ENCODE results near the gene EIF5A2. TPM values are rescaled to one million over a fixed set of nuclear protein-coding genes. Genes with fewer than 3 reads are reported as not detected.

EIF5A2 gene
- total and polyA plus RNA-seq, 4 donors: 6.3 to 18.3 (median 12.1) TPM

DNA sequence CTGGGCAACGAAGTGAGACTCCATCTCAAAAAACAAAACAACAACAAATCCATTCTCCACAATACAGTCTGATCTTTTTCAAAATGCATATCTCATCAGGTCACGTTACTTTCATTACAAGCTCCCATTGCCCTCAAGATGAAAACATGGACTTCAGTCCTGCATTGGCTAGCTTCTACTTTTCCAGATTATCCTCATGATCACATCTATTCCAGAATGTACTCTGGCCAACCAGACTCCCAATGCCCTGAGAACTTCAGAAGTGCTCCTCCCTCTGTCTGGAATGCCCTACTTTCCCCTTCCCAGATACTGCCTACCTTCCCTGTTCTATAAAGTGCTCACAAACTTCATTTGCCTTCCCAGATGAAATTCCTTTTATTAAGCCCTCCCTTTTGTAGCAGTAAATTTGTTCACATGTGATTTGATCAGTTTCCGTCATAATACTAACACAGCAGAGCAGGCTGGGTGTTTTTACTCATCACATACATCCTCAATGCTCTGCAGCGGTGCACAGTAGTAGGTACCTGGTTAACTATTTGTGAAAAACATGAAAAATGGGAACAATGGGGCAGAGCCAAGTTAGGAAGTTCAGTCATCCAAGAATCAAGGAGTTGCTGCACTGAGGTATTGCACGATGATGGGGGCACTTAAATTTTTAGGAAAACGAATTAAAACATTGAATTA lies 43.8 kb downstream of the EIF5A2 start:
- Histone ChIP-seq H3K27me3 (ENCODE audit: control insufficient read depth, insufficient read depth, low read length) (no peaks in the 10 kb centered on the region), H3K4me3 (ENCODE audit: low read depth, low read length) (no peak overlapping the region), H3K9me3 (ENCODE audit: control insufficient read depth, insufficient read depth, low read length) (no peaks in the 10 kb centered on the region), H3K4me1 (ENCODE audit: control insufficient read depth, insufficient read depth, low read length) (peaks cover 4% of the 10 kb centered on the region), H3K27ac (ENCODE audit: low read depth, low read length) (no peak overlapping the region), H3K36me3 (ENCODE audit: control insufficient read depth, insufficient read depth, low read length) (peaks cover 3% of the 10 kb centered on the region)
- 98% methylated on average over 2 of the region's 6 CpGs for WGBS (ENCODE audit: insufficient coverage)
- DNase-seq (ENCODE audit: low read depth in 4 of 6, low spot score in 6 of 6): no peak

DNA sequence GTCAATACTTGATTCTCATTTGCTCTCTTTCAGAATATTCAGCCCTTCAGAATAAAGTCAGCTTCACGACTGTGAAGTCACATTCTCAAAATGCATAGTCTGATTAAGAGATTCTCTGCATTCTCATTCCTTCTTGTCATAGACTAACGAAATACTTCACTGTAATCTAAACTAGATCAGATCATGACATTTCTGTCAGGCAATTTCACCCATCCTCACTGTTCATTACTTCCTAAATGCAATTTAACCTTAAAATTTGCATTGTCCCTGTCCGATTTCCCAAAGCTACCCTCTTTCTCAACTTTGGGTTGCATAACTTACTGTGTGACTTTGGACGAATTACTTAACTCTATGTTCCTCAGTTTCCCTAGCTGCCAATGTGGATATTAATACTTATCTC lies 44.6 kb downstream of the EIF5A2 start:
- H3K9me3 ChIP-seq (ENCODE audit: control insufficient read depth, insufficient read depth, low read length): no peaks in the 10 kb centered on the region
- no peak for DNase-seq (ENCODE audit: low read depth in 4 of 6, low spot score in 6 of 6)
- H3K4me3 ChIP-seq (ENCODE audit: low read depth, low read length): no peak overlapping the region

DNA sequence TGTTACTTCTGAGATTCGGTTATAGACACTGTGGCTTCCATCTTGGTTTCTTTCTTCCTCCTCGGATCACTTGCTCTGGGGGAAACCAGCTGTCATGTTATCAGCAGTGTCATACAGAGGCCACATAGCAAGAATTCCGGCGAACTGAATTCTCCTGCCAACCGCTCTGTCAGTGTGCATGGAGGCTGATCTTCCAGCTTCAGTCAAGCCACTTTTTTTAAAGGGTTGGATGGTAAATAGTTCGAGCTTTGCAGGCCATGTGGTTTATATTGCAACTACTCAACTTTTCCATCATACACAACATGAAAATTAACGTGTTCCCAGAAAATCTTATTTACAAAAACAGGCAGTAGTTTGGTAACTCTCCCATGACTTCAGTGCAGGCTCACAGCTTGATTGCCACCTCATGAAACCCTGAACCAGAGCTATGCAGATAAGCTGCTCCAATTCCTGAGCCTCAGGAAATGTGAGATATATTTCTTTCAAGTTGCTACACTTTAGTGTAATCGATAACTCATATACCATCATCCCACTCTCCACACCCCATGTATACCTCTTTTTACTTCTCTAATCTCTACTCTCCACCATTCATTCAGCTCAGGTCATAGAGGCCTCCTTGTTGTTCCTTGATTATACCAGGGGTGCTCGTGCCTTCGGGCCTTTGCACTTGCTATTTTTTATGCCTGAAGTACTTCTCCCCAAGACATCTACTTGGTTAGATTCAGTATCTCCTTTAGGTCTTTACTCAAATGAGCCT lies 45.6 kb downstream of the EIF5A2 start:
- Histone ChIP-seq H3K9me3 (ENCODE audit: control insufficient read depth, insufficient read depth, low read length) (no peaks in the 10 kb centered on the region), H3K36me3 (ENCODE audit: control insufficient read depth, insufficient read depth, low read length) (peaks cover 3% of the 10 kb centered on the region), H3K4me1 (ENCODE audit: control insufficient read depth, insufficient read depth, low read length) (no peaks in the 10 kb centered on the region), H3K4me3 (ENCODE audit: low read depth, low read length) (no peak overlapping the region), H3K27me3 (ENCODE audit: control insufficient read depth, insufficient read depth, low read length) (no peaks in the 10 kb centered on the region), H3K27ac (ENCODE audit: low read depth, low read length) (no peak overlapping the region)
- 90% methylated on average over 6 of the region's 10 CpGs for WGBS (ENCODE audit: insufficient coverage)
- no peak for DNase-seq (ENCODE audit: low read depth in 4 of 6, low spot score in 6 of 6)

More for the DNA sequence above, 44.6 kb downstream of the EIF5A2 start:
- peaks cover 2% of the 10 kb centered on the region for H3K4me1 ChIP-seq (ENCODE audit: control insufficient read depth, insufficient read depth, low read length)
- H3K27ac ChIP-seq (ENCODE audit: low read depth, low read length): no peak overlapping the region
- 97% methylated on average over 3 of the region's 4 CpGs for WGBS (ENCODE audit: insufficient coverage)
- peaks cover 3% of the 10 kb centered on the region for H3K36me3 ChIP-seq (ENCODE audit: control insufficient read depth, insufficient read depth, low read length)
- H3K27me3 ChIP-seq (ENCODE audit: control insufficient read depth, insufficient read depth, low read length): no peaks in the 10 kb centered on the region

DNA sequence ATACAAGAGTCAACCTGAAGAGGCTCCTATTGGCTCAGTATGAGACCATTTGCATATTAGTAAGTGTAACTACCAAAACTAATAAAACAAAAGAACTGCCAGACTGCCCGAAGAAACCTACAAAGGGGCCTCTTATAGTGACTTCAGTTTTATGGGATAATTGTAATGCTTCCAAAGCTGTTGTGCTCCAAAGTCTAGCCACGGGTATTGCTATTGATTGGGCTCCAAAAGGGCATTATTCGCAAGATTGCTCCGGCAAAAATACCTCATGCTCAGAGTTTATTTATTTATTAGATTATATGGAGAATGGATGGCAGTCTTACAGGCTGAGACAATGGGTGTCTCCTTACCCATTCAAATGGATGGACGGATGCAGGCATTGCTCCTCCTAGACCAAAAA lies 49.8 kb downstream of the EIF5A2 start:
- Histone ChIP-seq H3K9me3 (ENCODE audit: control insufficient read depth, insufficient read depth, low read length) (no peaks in the 10 kb centered on the region), H3K27ac (ENCODE audit: low read depth, low read length) (no peak overlapping the region), H3K27me3 (ENCODE audit: control insufficient read depth, insufficient read depth, low read length) (no peaks in the 10 kb centered on the region), H3K36me3 (ENCODE audit: control insufficient read depth, insufficient read depth, low read length) (no peaks in the 10 kb centered on the region), H3K4me3 (ENCODE audit: low read depth, low read length) (no peak overlapping the region), H3K4me1 (ENCODE audit: control insufficient read depth, insufficient read depth, low read length) (no peaks in the 10 kb centered on the region)
- DNase-seq (ENCODE audit: low read depth in 4 of 6, low spot score in 6 of 6): no peak
- WGBS (ENCODE audit: insufficient coverage): 100% methylated on average over 1 of the region's 5 CpGs

DNA sequence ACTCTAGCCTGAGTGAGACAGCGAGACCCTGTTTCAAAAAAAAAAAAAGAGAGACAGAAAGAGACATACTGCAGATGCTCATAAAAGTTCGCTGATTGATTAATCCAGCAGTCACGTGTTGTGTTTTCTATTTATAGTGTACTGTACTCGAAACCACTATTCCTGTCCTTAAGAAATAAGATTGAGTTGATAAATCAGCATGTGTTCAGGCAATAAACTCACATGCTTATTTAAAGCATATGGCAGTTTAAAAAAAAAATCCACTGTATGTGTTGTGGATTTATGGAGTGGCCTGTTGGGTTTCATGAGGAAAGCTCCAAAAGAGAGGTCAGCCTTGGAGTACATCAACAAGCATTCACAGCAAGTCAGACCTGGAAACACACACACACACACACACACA lies 56.1 kb downstream of the EIF5A2 start:
- Histone ChIP-seq H3K27ac (ENCODE audit: low read depth, low read length) (no peak overlapping the region), H3K4me1 (ENCODE audit: control insufficient read depth, insufficient read depth, low read length) (no peaks in the 10 kb centered on the region), H3K9me3 (ENCODE audit: control insufficient read depth, insufficient read depth, low read length) (no peaks in the 10 kb centered on the region), H3K27me3 (ENCODE audit: control insufficient read depth, insufficient read depth, low read length) (no peaks in the 10 kb centered on the region), H3K36me3 (ENCODE audit: control insufficient read depth, insufficient read depth, low read length) (no peaks in the 10 kb centered on the region), H3K4me3 (ENCODE audit: low read depth, low read length) (no peak overlapping the region)
- 88% methylated on average over 1 of the region's 4 CpGs for WGBS (ENCODE audit: insufficient coverage)
- DNase-seq (ENCODE audit: low read depth in 4 of 6, low spot score in 6 of 6): no peak

DNA sequence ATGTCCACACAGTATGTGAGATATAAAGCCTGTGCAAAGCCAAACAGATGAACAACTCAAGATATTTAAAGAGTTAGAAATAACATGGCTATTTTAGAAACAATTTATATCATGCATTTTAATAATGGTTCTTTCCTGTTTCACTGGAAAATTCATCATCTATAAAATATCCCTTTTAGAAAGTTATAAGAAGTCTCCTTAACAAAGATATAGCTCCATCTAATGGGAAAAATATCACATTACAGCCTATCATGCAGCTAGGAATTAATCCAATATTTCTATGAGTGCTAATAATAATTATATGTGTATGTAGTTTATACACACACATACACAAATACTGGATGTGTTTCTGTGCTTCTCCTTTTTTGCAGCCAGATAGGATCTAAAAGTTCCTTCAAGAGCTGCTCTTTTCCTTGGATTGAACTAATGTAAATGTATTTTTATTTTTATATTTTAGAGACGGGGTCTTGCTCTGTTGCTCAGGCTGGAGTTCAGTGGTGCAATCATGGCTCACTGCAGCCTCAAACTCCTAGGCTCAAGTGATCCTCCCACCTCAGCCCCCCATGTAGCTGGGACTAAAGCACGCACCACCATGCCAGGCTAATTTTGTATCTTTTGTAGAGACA lies 60.0 kb downstream of the EIF5A2 start:
- no peaks in the 10 kb centered on the region for H3K36me3 ChIP-seq (ENCODE audit: control insufficient read depth, insufficient read depth, low read length)
- H3K27me3 ChIP-seq (ENCODE audit: control insufficient read depth, insufficient read depth, low read length): no peaks in the 10 kb centered on the region
- no peak overlapping the region for H3K4me3 ChIP-seq (ENCODE audit: low read depth, low read length)
- DNase-seq (ENCODE audit: low read depth in 4 of 6, low spot score in 6 of 6): peak in 2 of 6 donors; percentile 34 to 67
- H3K9me3 ChIP-seq (ENCODE audit: control insufficient read depth, insufficient read depth, low read length): no peaks in the 10 kb centered on the region
- no CpG with 5 or more reads among the region's 2 CpGs for WGBS (ENCODE audit: insufficient coverage)
- H3K27ac ChIP-seq (ENCODE audit: low read depth, low read length): no peak overlapping the region
- no peaks in the 10 kb centered on the region for H3K4me1 ChIP-seq (ENCODE audit: control insufficient read depth, insufficient read depth, low read length)

DNA sequence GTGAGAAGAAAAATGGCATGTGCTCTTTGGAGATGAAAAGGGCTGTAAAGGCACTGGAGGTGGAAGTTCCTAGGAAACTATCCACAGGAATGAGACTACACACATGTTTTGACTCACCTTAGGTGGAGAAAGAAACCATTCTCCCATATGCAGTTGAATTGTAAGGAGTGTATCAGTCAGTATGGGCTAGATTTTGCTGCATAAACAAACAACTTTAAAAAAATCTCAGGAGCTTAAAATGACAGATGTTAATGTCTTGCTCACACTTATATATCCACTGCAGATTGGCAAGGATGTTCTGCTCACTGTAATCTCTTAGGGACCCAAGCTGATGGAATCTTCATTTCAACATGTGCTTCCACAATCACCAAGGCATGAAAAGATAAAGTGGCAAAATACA lies 64.1 kb downstream of the EIF5A2 start:
- H3K4me3 ChIP-seq (ENCODE audit: low read depth, low read length): no peak overlapping the region
- H3K27me3 ChIP-seq (ENCODE audit: control insufficient read depth, insufficient read depth, low read length): no peaks in the 10 kb centered on the region
- H3K36me3 ChIP-seq (ENCODE audit: control insufficient read depth, insufficient read depth, low read length): no peaks in the 10 kb centered on the region
- H3K9me3 ChIP-seq (ENCODE audit: control insufficient read depth, insufficient read depth, low read length): no peaks in the 10 kb centered on the region
- H3K4me1 ChIP-seq (ENCODE audit: control insufficient read depth, insufficient read depth, low read length): no peaks in the 10 kb centered on the region
- H3K27ac ChIP-seq (ENCODE audit: low read depth, low read length): no peak overlapping the region
- DNase-seq (ENCODE audit: low read depth in 4 of 6, low spot score in 6 of 6): no peak

DNA sequence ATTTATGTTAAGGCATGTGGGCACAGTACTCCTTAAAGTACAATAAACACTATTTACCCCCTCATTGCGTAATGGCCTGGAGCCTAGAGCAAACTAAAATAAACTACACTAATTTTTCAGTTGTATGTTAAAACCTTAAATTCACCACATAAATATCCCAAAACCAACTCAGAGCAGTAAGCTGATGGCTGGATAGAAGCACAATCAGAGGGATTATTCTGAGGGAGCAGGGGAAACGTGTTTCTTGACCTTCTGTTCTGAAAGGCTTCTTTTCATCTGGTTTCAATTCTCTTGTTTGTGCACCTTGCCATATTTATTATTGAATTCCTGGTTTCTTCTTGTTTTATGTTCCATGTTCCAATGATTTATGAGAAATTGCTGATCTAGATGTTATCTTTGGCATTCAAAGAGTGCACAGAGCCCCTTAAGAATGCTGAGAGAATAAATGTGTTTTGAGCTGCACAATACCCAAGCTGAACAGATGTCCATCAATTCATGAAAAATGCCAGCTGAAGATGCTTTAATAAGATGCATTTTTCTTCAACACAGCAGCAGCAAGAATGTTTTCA lies 68.1 kb downstream of the EIF5A2 start:
- H3K9me3 ChIP-seq (ENCODE audit: control insufficient read depth, insufficient read depth, low read length): no peaks in the 10 kb centered on the region
- H3K27ac ChIP-seq (ENCODE audit: low read depth, low read length): peak overlapping the region; percentile 48
- H3K4me3 ChIP-seq (ENCODE audit: low read depth, low read length): no peak overlapping the region
- no CpG with 5 or more reads among the region's 2 CpGs for WGBS (ENCODE audit: insufficient coverage)
- peak in 2 of 6 donors; percentile 11 to 65 for DNase-seq (ENCODE audit: low read depth in 4 of 6, low spot score in 6 of 6)
- no peaks in the 10 kb centered on the region for H3K36me3 ChIP-seq (ENCODE audit: control insufficient read depth, insufficient read depth, low read length)
- H3K27me3 ChIP-seq (ENCODE audit: control insufficient read depth, insufficient read depth, low read length): no peaks in the 10 kb centered on the region
- H3K4me1 ChIP-seq (ENCODE audit: control insufficient read depth, insufficient read depth, low read length): no peaks in the 10 kb centered on the region

DNA sequence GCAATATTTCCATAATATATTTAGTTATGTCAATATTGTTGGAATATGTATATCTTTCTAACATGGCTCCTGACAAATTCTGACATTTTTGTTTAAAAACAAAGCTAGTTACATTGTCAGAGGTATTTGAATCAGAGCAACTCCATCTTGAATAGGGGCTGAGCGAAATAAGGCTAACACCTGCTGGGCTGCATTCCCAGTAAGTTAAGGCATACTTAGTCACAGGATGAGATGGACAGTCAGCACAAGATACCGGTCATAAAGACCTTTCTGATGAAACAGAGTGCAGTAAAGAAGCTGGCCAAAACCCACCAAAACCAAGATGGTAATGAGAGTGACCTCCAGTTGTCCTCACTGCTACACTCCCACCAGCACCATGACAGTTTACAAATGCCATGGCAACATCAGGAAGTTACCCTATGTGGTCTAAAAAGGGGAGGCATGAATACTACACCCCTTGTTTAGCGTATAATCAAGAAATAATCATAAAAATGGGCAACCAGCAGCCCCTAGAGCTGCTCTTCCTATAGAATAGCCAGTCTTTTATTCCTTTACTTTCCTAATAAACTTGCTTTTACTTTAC lies 68.8 kb downstream of the EIF5A2 start:
- no peaks in the 10 kb centered on the region for H3K27me3 ChIP-seq (ENCODE audit: control insufficient read depth, insufficient read depth, low read length)
- no peaks in the 10 kb centered on the region for H3K4me1 ChIP-seq (ENCODE audit: control insufficient read depth, insufficient read depth, low read length)
- no peak for DNase-seq (ENCODE audit: low read depth in 4 of 6, low spot score in 6 of 6)
- H3K4me3 ChIP-seq (ENCODE audit: low read depth, low read length): no peak overlapping the region
- 100% methylated on average over 1 of the region's 3 CpGs for WGBS (ENCODE audit: insufficient coverage)
- H3K9me3 ChIP-seq (ENCODE audit: control insufficient read depth, insufficient read depth, low read length): no peaks in the 10 kb centered on the region
- peak overlapping the region; percentile 48 for H3K27ac ChIP-seq (ENCODE audit: low read depth, low read length)
- H3K36me3 ChIP-seq (ENCODE audit: control insufficient read depth, insufficient read depth, low read length): no peaks in the 10 kb centered on the region

Measured in spinal cord (tissue), 10 donors.